Testis (tissue), 2 donors: ENCODE data around the gene PHLDA2.

Experiments used
- CTCF ChIP-seq, 3 experiments: fragments of 450-650 bp in 2 of 3; fragments of 200-600 bp in 1 of 3; sonication (generic) in 1 of 3; IDR thresholded peaks; one replicate each; pipeline ENCODE4 v1.5.1; 2016 to 2019; ENCODE audit warnings: antibody characterized with exemption in 3 of 3, mild to moderate bottlenecking in 2 of 3, moderate library complexity in 1 of 3
- POLR2A ChIP-seq: fragments of 450-650 bp; IDR thresholded peaks from one replicate; pipeline ENCODE4 v1.6.1; 2017; ENCODE audit warnings: antibody characterized with exemption, mild to moderate bottlenecking, moderate library complexity

- TF ChIP-seq CTCF (IDR thresholded peaks at IDR 0.05) (peak in 2 of 3 experiments; percentile 23 to 53), POLR2A (no peak)
Measured at GRCh38 chr11:2929950-2930703, 907 bp upstream of the PHLDA2 start.
